SK-N-SH (cell line): ENCODE measurements around the gene SMARCC2.

Source experiments
- CTCF ChIP-seq: fragments of 200-600 bp; sonication (generic); IDR thresholded peaks from 2 replicates; pipeline ENCODE4 v1.6.1; 2017; ENCODE audit warnings: antibody characterized with exemption, mild to moderate bottlenecking, moderate library complexity
- EP300 ChIP-seq, 2 experiments: IDR thresholded peaks; 2 replicates each; pipeline versions ENCODE4 v1.4.0 to v1.6.1; 2012; ENCODE audit warnings: borderline replicate concordance in 1 of 2, low read depth in 1 of 2, low read length in 1 of 2
- GABPA ChIP-seq: IDR thresholded peaks from 2 replicates; pipeline ENCODE4 v1.4.0; 2012; ENCODE audit warnings: low read depth, mild to moderate bottlenecking
- NFIC ChIP-seq: IDR thresholded peaks from 2 replicates; pipeline ENCODE4 v1.4.0; 2012; ENCODE audit warnings: borderline replicate concordance
- RAD21 ChIP-seq: IDR thresholded peaks from 2 replicates; pipeline ENCODE4 v1.6.1; 2012; ENCODE audit warnings: mild to moderate bottlenecking, low read length
- SIN3A ChIP-seq: IDR thresholded peaks from 2 replicates; pipeline ENCODE4 v1.6.1; 2012; ENCODE audit warnings: low read depth, mild to moderate bottlenecking, low read length, moderate library complexity, borderline replicate concordance
- USF1 ChIP-seq: IDR thresholded peaks from 2 replicates; pipeline ENCODE4 v1.4.0; 2012; ENCODE audit warnings: low read depth, borderline replicate concordance
- YY1 ChIP-seq: IDR thresholded peaks from 2 replicates; pipeline ENCODE4 v1.4.0; 2012; ENCODE audit warnings: low read depth, mild to moderate bottlenecking

- TF ChIP-seq EP300 (IDR thresholded peaks at IDR 0.05; ENCODE audit: borderline replicate concordance in 1 of 2, low read depth in 1 of 2, low read length in 1 of 2): no peak
- TF ChIP-seq GABPA: no peak
- TF ChIP-seq YY1: no peak
- TF ChIP-seq NFIC: no peak
- TF ChIP-seq CTCF: no peak
- no peak for TF ChIP-seq RAD21
- TF ChIP-seq SIN3A: no peak
- TF ChIP-seq USF1: no peak
Measured at GRCh38 chr12:56143870-56144269, 45.4 kb downstream of the SMARCC2 start.
